Vagina (tissue), 2 donors: ENCODE results near the gene SPON1.

Source experiments
- CTCF ChIP-seq, 3 experiments: fragments of 450-650 bp in 2 of 3; fragments of 200-600 bp in 1 of 3; sonication (generic) in 1 of 3; IDR thresholded peaks; one replicate each; pipeline ENCODE4 v1.5.1; 2017 to 2019; ENCODE audit warnings: antibody characterized with exemption in 3 of 3, mild to moderate bottlenecking in 2 of 3, moderate library complexity in 2 of 3
- POLR2A ChIP-seq, 2 donors: fragments of 450-650 bp; IDR thresholded peaks; one replicate each; pipeline ENCODE4 v1.6.1; 2017; ENCODE audit warnings: antibody characterized with exemption in 2 of 2, mild to moderate bottlenecking in 2 of 2, moderate library complexity in 2 of 2

DNA sequence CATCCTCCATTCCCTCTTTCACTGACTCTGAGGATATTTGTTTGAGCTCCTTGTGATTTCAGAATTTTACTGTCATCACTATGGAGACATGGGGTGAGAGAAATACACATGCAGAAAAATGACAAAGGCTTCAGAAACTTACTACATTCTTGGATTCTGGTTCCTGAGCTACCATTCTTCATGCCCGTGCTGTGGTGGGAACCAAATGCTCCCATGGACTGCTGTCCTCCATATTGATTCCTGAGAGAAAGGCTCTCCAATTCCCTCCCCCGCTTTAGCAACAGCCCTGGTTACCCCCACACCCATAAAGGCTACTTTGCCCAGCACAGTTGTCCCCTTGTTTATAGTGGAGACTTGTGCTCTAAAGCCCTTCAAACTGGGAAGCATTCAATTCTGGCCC, 201.1 kb downstream of the SPON1 start:
- no peak for TF ChIP-seq CTCF (IDR thresholded peaks at IDR 0.05)
- TF ChIP-seq POLR2A (IDR thresholded peaks at IDR 0.05) = no peak
